ENCODE results near the gene MYOZ1.
"Not testable (repeated sequence)": the region's sequence is repeated elsewhere in the genome, so short reads cannot be mapped to it uniquely, and the experiment has no call there.

The MYOZ1 gene

GRCh38 chr10:73647211-73647874, 6.1 kb upstream of the MYOZ1 start:
- DNase-seq = no peak

- no peak for DNase-seq
Observed at GRCh38 chr10:73646598-73647041, 5.3 kb upstream of the MYOZ1 start.

GRCh38 chr10:73645251-73645650, 4.0 kb upstream of the MYOZ1 start:
- DNase-seq = no peak

- DNase-seq = no peak
Observed at GRCh38 chr10:73644767-73645166, 3.5 kb upstream of the MYOZ1 start.

GRCh38 chr10:73644015-73644743, 2.9 kb upstream of the MYOZ1 start:
- peak in 4 of 5 donors; percentile 31 to 59 (median 39) for DNase-seq

- DNase-seq = no peak
Observed at GRCh38 chr10:73643362-73643761, 2.1 kb upstream of the MYOZ1 start.

GRCh38 chr10:73639286-73639685, 2.0 kb downstream of the MYOZ1 start:
- DNase-seq = no peak

GRCh38 chr10:73635781-73636180, 5.5 kb downstream of the MYOZ1 start:
- DNase-seq = no peak

GRCh38 chr10:73634421-73634820, 6.9 kb downstream of the MYOZ1 start:
- DNase-seq = no peak

- no peak for DNase-seq
Observed at GRCh38 chr10:73629165-73629564, 12.1 kb downstream of the MYOZ1 start.

- no peak for DNase-seq
Observed at GRCh38 chr10:73628405-73628804, 12.9 kb downstream of the MYOZ1 start.

GRCh38 chr10:73627300-73627699, 14.0 kb downstream of the MYOZ1 start:
- DNase-seq = no peak

- peak; percentile 85 to 97 (median 91) for DNase-seq
Observed at GRCh38 chr10:73625884-73626752, 15.2 kb downstream of the MYOZ1 start.

- DNase-seq = peak in 2 of 5 donors; percentile 8 to 13
Observed at GRCh38 chr10:73625004-73625883, 16.0 kb downstream of the MYOZ1 start.

- DNase-seq = no peak
Observed at GRCh38 chr10:73623056-73623455, 18.2 kb downstream of the MYOZ1 start.

GRCh38 chr10:73620974-73621373, 20.3 kb downstream of the MYOZ1 start:
- DNase-seq = not testable (repeated sequence)

- DNase-seq = not testable (repeated sequence)
Observed at GRCh38 chr10:73617143-73617542, 24.1 kb downstream of the MYOZ1 start.

- DNase-seq = no peak
Observed at GRCh38 chr10:73614720-73615119, 26.6 kb downstream of the MYOZ1 start.

GRCh38 chr10:73609116-73609515, 32.2 kb downstream of the MYOZ1 start:
- no peak for DNase-seq

GRCh38 chr10:73601486-73601921, 39.8 kb downstream of the MYOZ1 start:
- DNase-seq = no peak

- no peak for DNase-seq
Observed at GRCh38 chr10:73597346-73597745, 43.9 kb downstream of the MYOZ1 start.

GRCh38 chr10:73593812-73594211, 47.5 kb downstream of the MYOZ1 start:
- DNase-seq = no peak

Data from T-helper 1 cell (primary cell).